Caco-2 (cell line): ENCODE data around the gene PBX4. TPM values are rescaled to one million over a fixed set of nuclear protein-coding genes. Genes with fewer than 3 reads are reported as not detected.

ENCODE experiments used
- BruUV-seq: library from RNA; stranded (reverse); fragments of 400-500 nt; replicated peaks from 2 replicates; lab custom pipeline; 2021; lab: Mats Ljungman, UMichigan
- CTCF ChIA-PET: fragments of 300-600 bp; sonication (Branson Sonifier 250); formaldehyde crosslinking; loops from one replicate; lab custom pipeline; 2022; ENCODE audit warnings: antibody characterized with exemption; lab: Charles Lee
- POLR2A ChIA-PET: fragments of 300-600 bp; sonication (Branson Sonifier 250); formaldehyde crosslinking; loops from one replicate; lab custom pipeline; 2022; ENCODE audit warnings: antibody characterized with exemption; lab: Charles Lee
- DNase-seq, 2 experiments: peaks; one replicate each; pipeline versions ENCODE4 v3.0.0 to v3.0.0-alpha.2; 2020 to 2022
- H3K27me3 ChIP-seq: replicated peaks from 2 replicates; pipeline ENCODE4 v1.6.0; 2011; ENCODE audit warnings: low read length; ENCODE audit not compliant: control insufficient read depth, insufficient read depth
- H3K36me3 ChIP-seq: 2 replicates; pipeline ENCODE4 v1.5.1; 2011; ENCODE audit warnings: low read length; ENCODE audit not compliant: control insufficient read depth, insufficient read depth
- H3K4me1 ChIP-seq: fragments of 250-450 bp; sonication (Bioruptor Pico); 2 replicates; pipeline ENCODE4 v1.5.1; 2020; ENCODE audit warnings: mild to moderate bottlenecking
- H3K4me3 ChIP-seq: 2 replicates; pipeline ENCODE4 v1.5.1; 2011; ENCODE audit warnings: low read depth, mild to moderate bottlenecking, control low read depth, low read length
- H3K9me3 ChIP-seq: fragments of 250-450 bp; sonication (Bioruptor Pico); 2 replicates; pipeline ENCODE4 v1.5.1; 2020; ENCODE audit warnings: mild to moderate bottlenecking, moderate library complexity
- H3K27ac Mint-ChIP-seq: one replicate; pipeline ENCODE4 v1.8.0; 2022; ENCODE audit warnings: mixed read lengths; ENCODE audit not compliant: unreplicated experiment
- H3K27me3 Mint-ChIP-seq: one replicate; pipeline ENCODE4 v1.8.0; 2022; ENCODE audit warnings: mixed read lengths; ENCODE audit not compliant: insufficient read depth, unreplicated experiment
- H3K36me3 Mint-ChIP-seq: one replicate; pipeline ENCODE4 v1.8.0; 2022; ENCODE audit warnings: mild to moderate bottlenecking, mixed read lengths; ENCODE audit not compliant: insufficient read depth, unreplicated experiment
- H3K4me1 Mint-ChIP-seq: one replicate; pipeline ENCODE4 v1.8.0; 2022; ENCODE audit warnings: low read depth, mixed read lengths; ENCODE audit not compliant: unreplicated experiment
- H3K4me3 Mint-ChIP-seq: one replicate; pipeline ENCODE4 v1.8.0; 2022; ENCODE audit warnings: mild to moderate bottlenecking, moderate library complexity, mixed read lengths; ENCODE audit not compliant: unreplicated experiment
- H3K9me3 Mint-ChIP-seq: one replicate; pipeline ENCODE4 v1.8.0; 2022; ENCODE audit warnings: mixed read lengths; ENCODE audit not compliant: unreplicated experiment
- intact Hi-C: fragments of 100-400 bp; cut with micrococcal nuclease; formaldehyde crosslinking; loops from one replicate; pipeline ENCODE4 v1.10.0; 2022; ENCODE audit not compliant: unreplicated experiment
- total RNA-seq: library from RNA; stranded (reverse); gene quantifications from 2 replicates; pipeline ENCODE4 v1.2.3, GENCODE V29; 2022
- TF ChIP-seq, protein P1 (sequence below), 2 experiments: fragments of 200-600 bp in 1 of 2; IDR thresholded peaks; 1 replicate in 1 of 2; 2 replicates in 1 of 2; pipeline versions ENCODE4 v1.5.1 to v1.8.0; 2011 to 2022; ENCODE audit warnings: antibody characterized with exemption in 1 of 2, control low read depth in 1 of 2, inconsistent platforms in 1 of 2, low read depth in 1 of 2, low read length in 1 of 2, mild to moderate bottlenecking in 1 of 2, moderate library complexity in 1 of 2; ENCODE audit not compliant: insufficient read depth in 1 of 2, severe bottlenecking in 1 of 2, unreplicated experiment in 1 of 2

Gene PBX4
- total RNA-seq, 1 experiment from 2014 or later, result 3.5 TPM

DNA sequence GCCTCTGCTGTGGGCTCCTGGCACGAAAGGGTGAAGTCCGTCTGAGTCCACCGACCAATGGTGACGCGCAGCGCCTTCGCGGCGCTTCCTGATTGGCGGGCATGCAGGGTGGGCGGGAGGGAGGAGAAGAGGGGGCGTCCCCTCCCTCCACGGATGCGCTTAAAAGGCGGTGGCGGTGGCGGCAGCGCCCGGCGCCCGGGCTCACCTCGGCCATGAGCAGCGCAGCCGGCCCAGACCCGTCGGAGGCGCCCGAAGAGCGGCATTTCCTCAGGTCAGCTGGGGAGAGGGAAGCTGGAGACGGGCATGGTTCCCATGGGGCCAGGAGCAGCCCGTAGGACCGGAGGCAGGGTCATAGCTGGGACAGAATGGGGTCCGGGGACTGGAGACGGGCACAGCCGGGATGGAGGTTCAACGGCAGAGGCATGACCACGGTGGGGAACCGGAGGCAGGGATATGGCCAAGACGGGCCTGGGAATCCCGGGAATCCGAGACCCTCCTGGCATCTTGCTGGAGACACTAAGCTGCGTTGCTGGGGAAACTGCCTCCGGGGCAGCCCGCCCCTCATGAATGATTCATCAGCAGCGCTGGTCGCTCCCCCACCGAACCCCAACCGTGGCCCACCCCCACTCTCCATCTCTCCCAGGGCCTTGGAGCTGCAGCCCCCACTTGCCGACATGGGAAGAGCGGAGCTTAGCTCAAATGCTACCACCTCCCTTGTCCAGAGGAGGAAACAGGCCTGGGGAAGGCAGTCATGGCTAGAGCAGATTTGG is 89.6 kb downstream of the PBX4 start, which contains the start of gene YJEFN3:
Gene YJEFN3, plus strand, starts transcription at position 191 of the 770 bp plus-strand sequence. Its CDS starts 22 bp downstream, at position 213.
- Histone ChIP-seq H3K36me3 (no peaks in the 10 kb centered on the region), H3K27me3 (no peaks in the 10 kb centered on the region), H3K4me1 (no peaks in the 10 kb centered on the region), H3K9me3 (no peaks in the 10 kb centered on the region), H3K4me3 (no peak within 1 kb of the TSS)
- ChIA-PET CTCF (interaction anchor here (0.6 to 2.2 kb wide), 4 partner anchors 13 to 115 kb away, joined by 3 to 6 read pairs (median 4); partner anchors contain the start of genes GMIP and NDUFA13), POLR2A (no interaction called here)
- Mint-ChIP-seq H3K36me3 (peaks cover 39% of the 10 kb centered on the region), H3K27me3 (no peaks in the 10 kb centered on the region), H3K27ac (peak within 1 kb of the TSS; percentile 58), H3K4me1 (peaks cover 2% of the 10 kb centered on the region), H3K9me3 (no peaks in the 10 kb centered on the region), H3K4me3 (no peak within 1 kb of the TSS)
- TF ChIP-seq, protein P1, sequence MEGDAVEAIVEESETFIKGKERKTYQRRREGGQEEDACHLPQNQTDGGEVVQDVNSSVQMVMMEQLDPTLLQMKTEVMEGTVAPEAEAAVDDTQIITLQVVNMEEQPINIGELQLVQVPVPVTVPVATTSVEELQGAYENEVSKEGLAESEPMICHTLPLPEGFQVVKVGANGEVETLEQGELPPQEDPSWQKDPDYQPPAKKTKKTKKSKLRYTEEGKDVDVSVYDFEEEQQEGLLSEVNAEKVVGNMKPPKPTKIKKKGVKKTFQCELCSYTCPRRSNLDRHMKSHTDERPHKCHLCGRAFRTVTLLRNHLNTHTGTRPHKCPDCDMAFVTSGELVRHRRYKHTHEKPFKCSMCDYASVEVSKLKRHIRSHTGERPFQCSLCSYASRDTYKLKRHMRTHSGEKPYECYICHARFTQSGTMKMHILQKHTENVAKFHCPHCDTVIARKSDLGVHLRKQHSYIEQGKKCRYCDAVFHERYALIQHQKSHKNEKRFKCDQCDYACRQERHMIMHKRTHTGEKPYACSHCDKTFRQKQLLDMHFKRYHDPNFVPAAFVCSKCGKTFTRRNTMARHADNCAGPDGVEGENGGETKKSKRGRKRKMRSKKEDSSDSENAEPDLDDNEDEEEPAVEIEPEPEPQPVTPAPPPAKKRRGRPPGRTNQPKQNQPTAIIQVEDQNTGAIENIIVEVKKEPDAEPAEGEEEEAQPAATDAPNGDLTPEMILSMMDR (IDR thresholded peaks at IDR 0.05; ENCODE audit: insufficient read depth in 1 of 2, low read depth in 1 of 2, low read length in 1 of 2, severe bottlenecking in 1 of 2, unreplicated experiment in 1 of 2), result no peak
- no peak for DNase-seq
- intact Hi-C loops, result no loop called here
- no TSS peak for BruUV-seq

DNA sequence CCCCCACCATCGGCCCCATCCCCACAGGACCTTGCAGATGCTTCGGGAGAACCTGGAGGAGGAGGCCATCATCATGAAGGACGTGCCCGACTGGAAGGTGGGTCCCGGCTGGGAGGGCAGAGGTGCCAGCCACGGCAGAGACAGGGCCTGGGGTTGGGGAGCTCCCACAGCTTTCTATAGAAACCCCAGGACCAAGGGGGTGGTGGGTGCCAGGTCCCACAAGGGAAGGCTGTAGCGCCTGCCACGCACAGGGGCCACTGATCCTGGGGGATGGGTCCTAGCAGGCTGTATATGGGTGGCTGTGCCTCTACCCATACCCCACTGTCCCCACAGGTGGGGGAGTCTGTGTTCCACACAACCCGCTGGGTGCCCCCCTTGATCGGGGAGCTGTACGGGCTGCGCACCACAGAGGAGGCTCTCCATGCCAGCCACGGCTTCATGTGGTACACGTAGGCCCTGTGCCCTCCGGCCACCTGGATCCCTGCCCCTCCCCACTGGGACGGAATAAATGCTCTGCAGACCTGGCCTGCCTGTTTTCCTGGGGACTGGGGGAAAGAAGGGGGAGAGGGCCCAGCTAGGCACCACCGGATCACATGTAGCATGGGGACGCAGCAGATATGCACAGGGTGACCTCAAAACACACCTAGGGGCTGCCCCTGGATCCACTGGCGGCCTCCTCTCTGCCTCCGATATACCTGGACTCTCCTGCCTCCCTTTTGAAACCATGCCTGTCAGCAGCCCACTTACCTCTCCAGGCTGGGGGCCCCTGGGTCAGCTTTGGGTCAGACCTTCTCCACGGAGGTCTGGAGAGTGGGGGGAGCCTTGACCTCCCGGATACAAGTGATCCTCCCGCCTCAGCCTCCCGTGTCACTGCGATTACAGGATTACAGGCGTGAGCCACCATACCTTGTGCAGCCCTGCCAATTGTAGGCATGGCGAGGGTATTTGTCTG is 90.5 kb downstream of the PBX4 start:
- BruUV-seq, result no TSS peak
- Mint-ChIP-seq H3K4me3 (no peak overlapping the region), H3K4me1 (no peaks in the 10 kb centered on the region), H3K27ac (no peak overlapping the region), H3K36me3 (peaks cover 39% of the 10 kb centered on the region), H3K9me3 (no peaks in the 10 kb centered on the region), H3K27me3 (no peaks in the 10 kb centered on the region)
- no peaks in the 10 kb centered on the region for H3K27me3 ChIP-seq
- no peak overlapping the region for H3K4me3 ChIP-seq
- TF ChIP-seq, protein P1 (IDR thresholded peaks at IDR 0.05; ENCODE audit: insufficient read depth in 1 of 2, low read depth in 1 of 2, low read length in 1 of 2, severe bottlenecking in 1 of 2, unreplicated experiment in 1 of 2), result no peak
- no peak for DNase-seq
- no peaks in the 10 kb centered on the region for H3K4me1 ChIP-seq
- H3K36me3 ChIP-seq, result no peaks in the 10 kb centered on the region
- CTCF ChIA-PET, result interaction anchor here (2.2 kb wide), 1 partner anchor 116 kb away, joined by 5 read pairs; the partner anchor contains the start of gene GMIP
- no peaks in the 10 kb centered on the region for H3K9me3 ChIP-seq
- intact Hi-C loops, result no loop called here
- POLR2A ChIA-PET, result no interaction called here

DNA sequence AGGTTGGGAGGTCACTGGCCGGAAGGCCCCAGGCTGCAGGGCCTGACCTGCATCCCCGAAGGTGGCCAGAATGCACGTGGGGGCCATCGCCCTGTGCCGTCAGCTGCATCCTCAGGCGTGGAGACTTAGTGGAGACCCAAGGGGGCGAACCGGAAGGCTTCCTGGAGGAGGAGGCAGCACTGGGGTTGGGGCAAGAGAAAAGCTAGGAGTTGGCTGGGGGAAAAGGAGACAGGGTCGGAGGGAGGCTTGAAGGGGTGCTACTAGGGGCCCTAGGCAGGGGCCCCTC is 91.2 kb downstream of the PBX4 start:
- H3K27me3 Mint-ChIP-seq, result no peaks in the 10 kb centered on the region
- no peaks in the 10 kb centered on the region for H3K9me3 Mint-ChIP-seq
- ChIA-PET CTCF (no interaction called here), POLR2A (no interaction called here)
- Histone ChIP-seq H3K9me3 (no peaks in the 10 kb centered on the region), H3K4me1 (no peaks in the 10 kb centered on the region), H3K36me3 (no peaks in the 10 kb centered on the region), H3K27me3 (no peaks in the 10 kb centered on the region), H3K4me3 (no peak overlapping the region)
- intact Hi-C loops, result no loop called here
- TF ChIP-seq, protein P1 (IDR thresholded peaks at IDR 0.05; ENCODE audit: insufficient read depth in 1 of 2, low read depth in 1 of 2, low read length in 1 of 2, severe bottlenecking in 1 of 2, unreplicated experiment in 1 of 2), result no peak
- H3K4me3 Mint-ChIP-seq, result no peak overlapping the region
- peaks cover 43% of the 10 kb centered on the region for H3K36me3 Mint-ChIP-seq
- BruUV-seq, result no TSS peak
- no peak for DNase-seq
- H3K4me1 Mint-ChIP-seq, result no peaks in the 10 kb centered on the region
- no peak overlapping the region for H3K27ac Mint-ChIP-seq
